ENCODE measurements around the gene DDX50.
A peak's percentile ranks its signal among the peaks of the same experiment; 100 is the strongest.
"Not testable (repeated sequence)": the region's sequence is repeated elsewhere in the genome, so short reads cannot be mapped to it uniquely, and the experiment has no call there.

Gene DDX50

DNA sequence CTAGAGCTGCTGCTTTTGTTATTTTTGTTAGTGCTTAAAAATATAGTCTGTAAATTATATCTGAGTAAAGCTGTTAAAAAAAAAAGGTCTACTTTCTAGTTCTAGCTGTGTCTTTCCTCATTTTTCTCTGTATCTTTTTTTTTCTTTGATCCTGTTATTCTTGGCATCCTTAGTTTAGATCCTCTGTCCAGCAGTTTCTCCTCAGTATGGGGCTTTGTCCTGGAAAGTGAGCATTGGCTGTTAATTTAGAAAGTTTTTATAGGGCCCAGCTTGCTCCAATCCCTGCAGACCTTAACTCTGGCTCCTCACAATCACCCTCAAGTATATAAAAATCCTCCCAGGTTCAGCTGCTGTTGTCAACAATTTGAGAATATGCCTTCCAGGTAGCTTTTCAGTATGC, 23.5 kb downstream of the DDX50 start:
- H3K36me3 ChIP-seq (ENCODE audit: insufficient read depth, low read depth, low read length), result peaks cover 38% of the 10 kb centered on the region
- no peak overlapping the region for H3K9ac ChIP-seq (ENCODE audit: low read depth, low read length)
- no peaks in the 10 kb centered on the region for H3K9me3 ChIP-seq (ENCODE audit: insufficient read depth, low read depth, low read length)
- H3K27me3 ChIP-seq (ENCODE audit: insufficient read depth, low read length), result no peaks in the 10 kb centered on the region
- H3K4me3 ChIP-seq (ENCODE audit: low read length), result no peak overlapping the region
- H3K27ac ChIP-seq (ENCODE audit: low read length), result no peak overlapping the region
- H3K4me1 ChIP-seq (ENCODE audit: insufficient read depth, low read length), result no peaks in the 10 kb centered on the region

- H3K36me3 ChIP-seq (ENCODE audit: insufficient read depth, low read depth, low read length), result peaks cover 34% of the 10 kb centered on the region
- H3K9me3 ChIP-seq (ENCODE audit: insufficient read depth, low read depth, low read length), result no peaks in the 10 kb centered on the region
- no peak overlapping the region for H3K27ac ChIP-seq (ENCODE audit: low read length)
- no peak overlapping the region for H3K4me3 ChIP-seq (ENCODE audit: low read length)
- no peaks in the 10 kb centered on the region for H3K27me3 ChIP-seq (ENCODE audit: insufficient read depth, low read length)
- no peak overlapping the region for H3K9ac ChIP-seq (ENCODE audit: low read depth, low read length)
- H3K4me1 ChIP-seq (ENCODE audit: insufficient read depth, low read length), result no peaks in the 10 kb centered on the region
These were observed 24.4 kb downstream of the DDX50 start for GRCh38 chr10:68925489-68925888.

DNA sequence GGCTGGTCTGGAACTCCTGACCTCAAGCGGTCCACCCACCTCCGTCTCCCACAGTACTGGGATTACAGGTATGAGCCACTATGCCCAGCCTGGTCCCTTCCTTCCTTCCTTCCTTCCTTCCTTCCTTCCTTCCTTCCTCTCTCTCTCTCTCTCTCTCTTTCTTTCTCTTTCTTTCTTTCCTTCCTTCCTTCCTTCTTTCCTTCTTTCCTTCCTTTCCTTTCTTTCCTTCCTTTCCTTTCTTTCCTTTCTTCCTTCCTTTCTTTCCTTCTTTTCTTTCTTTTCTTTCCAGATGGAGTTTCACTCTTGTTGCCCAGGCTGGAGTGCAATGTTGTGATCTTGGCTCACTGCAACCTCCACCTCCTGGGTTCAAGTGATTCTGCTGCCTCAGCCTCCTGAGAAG, 28.0 kb downstream of the DDX50 start:
- not testable (repeated sequence) for H3K27ac ChIP-seq (ENCODE audit: low read length); H3K4me3 ChIP-seq (ENCODE audit: low read length); H3K4me1 ChIP-seq (ENCODE audit: insufficient read depth, low read length); H3K9ac ChIP-seq (ENCODE audit: low read depth, low read length); H3K9me3 ChIP-seq (ENCODE audit: insufficient read depth, low read depth, low read length); H3K27me3 ChIP-seq (ENCODE audit: insufficient read depth, low read length)
- peaks cover 27% of the 10 kb centered on the region for H3K36me3 ChIP-seq (ENCODE audit: insufficient read depth, low read depth, low read length)

- not testable (repeated sequence) for H3K27ac ChIP-seq (ENCODE audit: low read length); H3K4me3 ChIP-seq (ENCODE audit: low read length); H3K27me3 ChIP-seq (ENCODE audit: insufficient read depth, low read length); H3K9me3 ChIP-seq (ENCODE audit: insufficient read depth, low read depth, low read length); H3K9ac ChIP-seq (ENCODE audit: low read depth, low read length); H3K4me1 ChIP-seq (ENCODE audit: insufficient read depth, low read length)
- H3K36me3 ChIP-seq (ENCODE audit: insufficient read depth, low read depth, low read length), result peaks cover 32% of the 10 kb centered on the region
These were observed 28.8 kb downstream of the DDX50 start for GRCh38 chr10:68929888-68930287.

GRCh38 chr10:68932860-68933259, 31.7 kb downstream of the DDX50 start:
- H3K9ac ChIP-seq (ENCODE audit: low read depth, low read length); H3K9me3 ChIP-seq (ENCODE audit: insufficient read depth, low read depth, low read length); H3K4me3 ChIP-seq (ENCODE audit: low read length); H3K27me3 ChIP-seq (ENCODE audit: insufficient read depth, low read length); H3K4me1 ChIP-seq (ENCODE audit: insufficient read depth, low read length); H3K27ac ChIP-seq (ENCODE audit: low read length): not testable (repeated sequence)
- H3K36me3 ChIP-seq (ENCODE audit: insufficient read depth, low read depth, low read length), result peaks cover 44% of the 10 kb centered on the region

- H3K27ac ChIP-seq (ENCODE audit: low read length), result no peak overlapping the region
- no peak overlapping the region for H3K9ac ChIP-seq (ENCODE audit: low read depth, low read length)
- no peaks in the 10 kb centered on the region for H3K27me3 ChIP-seq (ENCODE audit: insufficient read depth, low read length)
- peaks cover 55% of the 10 kb centered on the region for H3K36me3 ChIP-seq (ENCODE audit: insufficient read depth, low read depth, low read length)
- H3K9me3 ChIP-seq (ENCODE audit: insufficient read depth, low read depth, low read length), result no peaks in the 10 kb centered on the region
- no peak overlapping the region for H3K4me3 ChIP-seq (ENCODE audit: low read length)
- no peaks in the 10 kb centered on the region for H3K4me1 ChIP-seq (ENCODE audit: insufficient read depth, low read length)
These were observed 33.9 kb downstream of the DDX50 start for GRCh38 chr10:68934994-68935393.

GRCh38 chr10:68938117-68938516, 37.0 kb downstream of the DDX50 start:
- Histone ChIP-seq H3K9ac (ENCODE audit: low read depth, low read length) (no peak overlapping the region), H3K4me3 (ENCODE audit: low read length) (no peak overlapping the region), H3K27me3 (ENCODE audit: insufficient read depth, low read length) (no peaks in the 10 kb centered on the region), H3K36me3 (ENCODE audit: insufficient read depth, low read depth, low read length) (peaks cover 53% of the 10 kb centered on the region), H3K4me1 (ENCODE audit: insufficient read depth, low read length) (no peaks in the 10 kb centered on the region), H3K27ac (ENCODE audit: low read length) (no peak overlapping the region), H3K9me3 (ENCODE audit: insufficient read depth, low read depth, low read length) (no peaks in the 10 kb centered on the region)

GRCh38 chr10:68938884-68939283, 37.8 kb downstream of the DDX50 start:
- Histone ChIP-seq H3K9me3 (ENCODE audit: insufficient read depth, low read depth, low read length) (no peaks in the 10 kb centered on the region), H3K27ac (ENCODE audit: low read length) (no peak overlapping the region), H3K4me3 (ENCODE audit: low read length) (no peak overlapping the region), H3K4me1 (ENCODE audit: insufficient read depth, low read length) (no peaks in the 10 kb centered on the region), H3K36me3 (ENCODE audit: insufficient read depth, low read depth, low read length) (peaks cover 60% of the 10 kb centered on the region), H3K9ac (ENCODE audit: low read depth, low read length) (no peak overlapping the region), H3K27me3 (ENCODE audit: insufficient read depth, low read length) (no peaks in the 10 kb centered on the region)

GRCh38 chr10:68940917-68941316, 39.8 kb downstream of the DDX50 start:
- not testable (repeated sequence) for H3K27me3 ChIP-seq (ENCODE audit: insufficient read depth, low read length); H3K4me3 ChIP-seq (ENCODE audit: low read length); H3K27ac ChIP-seq (ENCODE audit: low read length); H3K9me3 ChIP-seq (ENCODE audit: insufficient read depth, low read depth, low read length); H3K4me1 ChIP-seq (ENCODE audit: insufficient read depth, low read length); H3K9ac ChIP-seq (ENCODE audit: low read depth, low read length)
- H3K36me3 ChIP-seq (ENCODE audit: insufficient read depth, low read depth, low read length), result peaks cover 55% of the 10 kb centered on the region

- H3K27ac ChIP-seq (ENCODE audit: low read length), result no peak overlapping the region
- H3K9ac ChIP-seq (ENCODE audit: low read depth, low read length), result no peak overlapping the region
- no peak overlapping the region for H3K4me3 ChIP-seq (ENCODE audit: low read length)
- H3K36me3 ChIP-seq (ENCODE audit: insufficient read depth, low read depth, low read length), result peaks cover 34% of the 10 kb centered on the region
- no peaks in the 10 kb centered on the region for H3K4me1 ChIP-seq (ENCODE audit: insufficient read depth, low read length)
- no peaks in the 10 kb centered on the region for H3K9me3 ChIP-seq (ENCODE audit: insufficient read depth, low read depth, low read length)
- no peaks in the 10 kb centered on the region for H3K27me3 ChIP-seq (ENCODE audit: insufficient read depth, low read length)
These were observed 49.5 kb downstream of the DDX50 start for GRCh38 chr10:68950598-68950997.

GRCh38 chr10:68954904-68955303, 53.8 kb downstream of the DDX50 start:
- H3K4me3 ChIP-seq (ENCODE audit: low read length), result peak overlapping the region; percentile 81; the same call in 1 of the 2 replicates
- peak overlapping the region; percentile 42; the same call in 1 of the 2 replicates for H3K9ac ChIP-seq (ENCODE audit: low read depth, low read length)
- H3K27me3 ChIP-seq (ENCODE audit: insufficient read depth, low read length), result no peaks in the 10 kb centered on the region
- H3K27ac ChIP-seq (ENCODE audit: low read length), result no peak overlapping the region
- H3K9me3 ChIP-seq (ENCODE audit: insufficient read depth, low read depth, low read length), result no peaks in the 10 kb centered on the region
- peaks cover under 1% of the 10 kb centered on the region; the same call in 1 of the 2 replicates for H3K4me1 ChIP-seq (ENCODE audit: insufficient read depth, low read length)
- H3K36me3 ChIP-seq (ENCODE audit: insufficient read depth, low read depth, low read length), result peaks cover 16% of the 10 kb centered on the region

GRCh38 chr10:68955355-68955831, 54.3 kb downstream of the DDX50 start:
- Histone ChIP-seq H3K4me3 (ENCODE audit: low read length) (peak overlapping the region; percentile 81), H3K36me3 (ENCODE audit: insufficient read depth, low read depth, low read length) (peaks cover 21% of the 10 kb centered on the region), H3K9me3 (ENCODE audit: insufficient read depth, low read depth, low read length) (no peaks in the 10 kb centered on the region), H3K27ac (ENCODE audit: low read length) (peak overlapping the region; percentile 52), H3K27me3 (ENCODE audit: insufficient read depth, low read length) (no peaks in the 10 kb centered on the region), H3K9ac (ENCODE audit: low read depth, low read length) (peak overlapping the region; percentile 94), H3K4me1 (ENCODE audit: insufficient read depth, low read length) (peaks cover 2% of the 10 kb centered on the region)
